Neural progenitor cell (in vitro differentiated cells): Measurements from ENCODE around the gene PIGM.

ENCODE experiments used
- EZH2 ChIP-seq: fragments of 200-600 bp; sonication (generic); IDR thresholded peaks from 2 replicates; pipeline ENCODE4 v1.6.1; 2017; ENCODE audit warnings: antibody characterized with exemption, mild to moderate bottlenecking, moderate library complexity
- TF ChIP-seq, protein P1 (sequence below): fragments of 200-600 bp; sonication (generic); IDR thresholded peaks from 2 replicates; pipeline ENCODE4 v1.5.1; 2017; ENCODE audit warnings: antibody characterized with exemption, mild to moderate bottlenecking

DNA sequence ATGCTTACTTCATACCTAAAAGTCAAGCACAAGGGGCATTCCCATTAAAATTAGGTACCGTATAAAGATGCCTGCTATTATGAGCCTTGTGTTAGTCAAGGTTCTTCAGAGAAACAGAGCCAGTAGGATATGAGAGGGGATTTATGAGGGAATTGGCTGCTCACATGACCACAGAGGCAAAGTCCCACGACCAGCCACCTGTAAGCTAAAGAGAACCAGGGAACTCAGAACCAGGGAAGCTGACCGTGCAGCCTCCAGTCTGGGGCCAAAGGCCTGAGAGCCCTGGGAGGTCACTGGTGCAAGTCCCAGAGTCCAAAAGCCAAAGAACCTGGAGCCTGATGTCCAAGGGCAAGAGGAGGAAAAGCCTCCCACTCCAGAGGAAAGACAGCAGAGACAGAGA, 20.0 kb downstream of the PIGM start:
- TF ChIP-seq, protein P1, sequence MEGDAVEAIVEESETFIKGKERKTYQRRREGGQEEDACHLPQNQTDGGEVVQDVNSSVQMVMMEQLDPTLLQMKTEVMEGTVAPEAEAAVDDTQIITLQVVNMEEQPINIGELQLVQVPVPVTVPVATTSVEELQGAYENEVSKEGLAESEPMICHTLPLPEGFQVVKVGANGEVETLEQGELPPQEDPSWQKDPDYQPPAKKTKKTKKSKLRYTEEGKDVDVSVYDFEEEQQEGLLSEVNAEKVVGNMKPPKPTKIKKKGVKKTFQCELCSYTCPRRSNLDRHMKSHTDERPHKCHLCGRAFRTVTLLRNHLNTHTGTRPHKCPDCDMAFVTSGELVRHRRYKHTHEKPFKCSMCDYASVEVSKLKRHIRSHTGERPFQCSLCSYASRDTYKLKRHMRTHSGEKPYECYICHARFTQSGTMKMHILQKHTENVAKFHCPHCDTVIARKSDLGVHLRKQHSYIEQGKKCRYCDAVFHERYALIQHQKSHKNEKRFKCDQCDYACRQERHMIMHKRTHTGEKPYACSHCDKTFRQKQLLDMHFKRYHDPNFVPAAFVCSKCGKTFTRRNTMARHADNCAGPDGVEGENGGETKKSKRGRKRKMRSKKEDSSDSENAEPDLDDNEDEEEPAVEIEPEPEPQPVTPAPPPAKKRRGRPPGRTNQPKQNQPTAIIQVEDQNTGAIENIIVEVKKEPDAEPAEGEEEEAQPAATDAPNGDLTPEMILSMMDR = no peak
- no peak for TF ChIP-seq EZH2
